RWPE1 (cell line): ENCODE data around the gene NOX4.

Source experiments
- CTCF ChIA-PET: fragments of 350-600 bp; sonication (Branson Sonifier 250); formaldehyde crosslinking; extraction: SDS; loops from one replicate; lab custom pipeline; 2021; lab: Yijun Ruan, JAX
- POLR2A ChIA-PET: fragments of 400-600 bp; formaldehyde crosslinking; extraction: SDS; loops from one replicate; lab custom pipeline; 2020; ENCODE audit warnings: antibody characterized with exemption; ENCODE audit not compliant: low non-redundant PET; lab: Yijun Ruan, JAX
- DNase-seq: peaks from one replicate; pipeline ENCODE4 v3.0.0; 2012; ENCODE audit warnings: low spot score
- H3K27ac ChIP-seq: fragments of 450-650 bp; 2 replicates; pipeline ENCODE4 v1.5.1; 2017
- CTCF ChIP-seq: fragments of 450-650 bp; conservative IDR thresholded peaks from 2 replicates; pipeline ENCODE4 v1.5.1; 2017; ENCODE audit warnings: low read depth, mild to moderate bottlenecking

Gene NOX4

DNA sequence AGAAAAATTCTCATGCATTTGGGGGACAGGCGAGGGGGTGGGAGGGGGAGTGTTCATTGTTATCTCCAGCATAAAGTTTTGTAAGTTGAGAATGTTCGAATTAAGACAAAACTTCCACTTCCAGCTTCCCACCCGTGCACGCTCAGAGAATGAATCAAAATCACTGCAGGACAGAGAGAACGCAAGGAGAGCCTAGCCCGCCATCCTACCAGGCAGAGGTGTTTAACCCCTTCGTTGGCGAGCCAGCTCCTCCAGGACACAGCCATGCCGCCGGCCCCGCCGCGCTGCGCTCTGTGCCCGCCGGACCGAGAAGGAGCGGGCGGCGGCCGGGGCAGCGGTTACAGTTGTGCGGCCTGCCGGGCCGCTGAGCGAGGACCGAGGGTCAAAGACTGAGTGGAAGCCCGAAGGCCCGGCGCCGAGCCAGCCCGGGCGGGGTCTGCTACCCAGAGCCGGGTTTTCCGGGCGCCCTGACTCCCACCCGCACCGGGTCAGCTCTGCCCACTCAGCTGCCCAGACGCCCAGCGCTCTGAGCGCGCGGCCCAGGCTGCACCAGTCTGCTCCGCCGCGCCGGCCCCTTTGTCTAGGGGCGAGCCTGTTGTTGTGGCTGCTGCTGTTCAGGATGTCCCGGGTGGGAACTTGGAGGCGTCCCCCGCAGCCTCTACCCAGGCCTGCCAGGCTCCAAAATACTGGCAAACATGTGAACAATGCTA, at the start of gene NOX4:
NOX4 (minus strand) TSS at position 395 of the 710 bp plus-strand sequence; CDS start at position 266, 129 bp downstream.
- no peak for DNase-seq
- ChIA-PET CTCF (no interaction called here), POLR2A (no interaction called here)
- no peak for TF ChIP-seq CTCF
- H3K27ac ChIP-seq: no peak within 1 kb of the TSS

- ChIA-PET POLR2A (no interaction called here), CTCF (interaction anchor here (0.6 kb wide), 2 partner anchors 54 to 232 kb away, joined by 3 to 5 read pairs; no protein-coding TSS in a partner anchor)
- no peak for TF ChIP-seq CTCF
- no peak overlapping the region for H3K27ac ChIP-seq
- no peak for DNase-seq
Observed at GRCh38 chr11:89540826-89541225, 49.7 kb upstream of the NOX4 start.

DNA sequence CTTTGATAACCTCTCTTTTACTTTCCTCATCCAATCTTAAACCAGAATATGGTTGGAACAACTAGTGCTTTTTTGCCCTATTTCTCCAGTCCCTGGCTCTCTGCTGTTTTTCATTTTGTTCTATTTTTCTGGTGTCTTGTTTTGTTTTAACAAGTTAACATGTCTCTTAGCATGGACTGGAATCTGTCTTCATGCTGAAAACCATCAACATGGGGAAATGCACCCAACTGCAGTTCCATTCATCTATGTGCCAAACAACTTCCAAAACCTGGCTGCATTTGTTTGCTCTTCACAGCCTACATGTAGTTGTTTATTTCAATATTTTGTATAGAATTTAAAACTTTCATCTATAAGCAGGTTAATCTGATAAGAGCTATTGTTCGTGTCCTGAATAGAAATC, 46.8 kb upstream of the NOX4 start:
- ChIA-PET CTCF (no interaction called here), POLR2A (no interaction called here)
- no peak for TF ChIP-seq CTCF
- DNase-seq: no peak
- H3K27ac ChIP-seq: no peak overlapping the region

DNA sequence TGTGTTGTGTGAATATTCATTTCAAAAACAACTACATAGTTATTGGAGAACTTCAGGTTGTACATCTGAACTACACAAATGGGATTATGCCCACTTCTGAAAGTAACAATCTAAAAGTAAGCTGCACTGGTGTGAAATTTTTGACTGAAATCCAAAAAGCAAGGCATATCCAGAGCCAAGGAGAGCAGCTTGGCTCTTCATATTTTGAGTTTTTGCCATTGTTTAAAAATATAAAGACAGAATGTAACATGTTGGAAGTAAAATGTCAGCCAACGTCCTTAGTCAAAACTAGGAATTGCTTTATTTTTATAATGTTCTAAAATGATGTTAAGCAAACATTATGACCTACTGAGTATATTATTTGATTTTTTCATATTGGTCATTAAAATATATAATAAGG, 45.8 kb upstream of the NOX4 start:
- ChIA-PET POLR2A (no interaction called here), CTCF (no interaction called here)
- no peak for TF ChIP-seq CTCF
- DNase-seq: no peak
- no peak overlapping the region for H3K27ac ChIP-seq

DNA sequence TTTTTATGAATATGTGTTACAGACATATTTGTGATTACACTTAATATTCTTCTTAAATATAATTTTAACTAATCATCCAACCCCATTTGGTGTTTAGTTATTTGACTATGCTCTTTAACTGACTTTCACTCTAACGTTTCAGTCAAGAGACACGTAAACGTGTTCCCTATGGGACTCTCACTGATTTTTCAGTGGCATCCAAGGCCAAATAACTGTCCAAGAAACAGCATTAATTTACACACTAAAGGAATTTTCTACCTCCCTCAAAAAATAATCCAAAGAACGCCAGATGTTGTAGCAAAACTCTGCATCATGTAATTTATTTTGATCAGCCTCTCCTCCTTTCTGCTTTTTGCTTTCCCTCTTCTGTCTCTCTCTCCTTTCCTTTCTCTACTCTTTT, 44.0 kb upstream of the NOX4 start:
- no peak for TF ChIP-seq CTCF
- no peak overlapping the region for H3K27ac ChIP-seq
- POLR2A ChIA-PET: no interaction called here
- CTCF ChIA-PET: no interaction called here
- no peak for DNase-seq

- H3K27ac ChIP-seq: no peak overlapping the region
- CTCF ChIA-PET: no interaction called here
- no peak for DNase-seq
- TF ChIP-seq CTCF: no peak
- POLR2A ChIA-PET: no interaction called here
Observed at GRCh38 chr11:89529626-89530380, 38.6 kb upstream of the NOX4 start.
